Measurements from ENCODE around the gene IKZF3. TPM values are rescaled to one million over a fixed set of nuclear protein-coding genes. Genes with fewer than 3 reads are reported as not detected.
"Not testable (repeated sequence)": the region's sequence is repeated elsewhere in the genome, so short reads cannot be mapped to it uniquely, and the experiment has no call there.

IKZF3 gene
- total RNA-seq, 2 experiments from 2014 or later: 39.7 to 39.9 TPM

- Mint-ChIP-seq H3K27ac (peak overlapping the region; percentile 18), H3K36me3 (ENCODE audit: low read depth) (peaks cover 27% of the 10 kb centered on the region), H3K4me1 (ENCODE audit: low read depth) (peaks cover 55% of the 10 kb centered on the region), H3K9me3 (no peaks in the 10 kb centered on the region), H3K4me3 (no peak overlapping the region), H3K27me3 (no peaks in the 10 kb centered on the region)
- Histone ChIP-seq H3K27ac (ENCODE audit: low read depth in 1 of 2, low read length in 2 of 2) (peak overlapping the region in 1 of 2 donors; percentile 43), H3K4me1 (ENCODE audit: insufficient read depth, low read length) (peaks cover 21% of the 10 kb centered on the region), H3K36me3 (ENCODE audit: insufficient read depth, low read length) (peaks cover 5% of the 10 kb centered on the region), H3K9me3 (ENCODE audit: control insufficient read depth in 1 of 2, insufficient read depth in 1 of 2, low read length in 2 of 2) (no peaks in the 10 kb centered on the region), H3K4me3 (ENCODE audit: low read length) (no peak overlapping the region), H3K27me3 (ENCODE audit: control insufficient read depth in 1 of 2, insufficient read depth in 2 of 2, low read length in 2 of 2) (no peaks in the 10 kb centered on the region)
- ChIA-PET POLR2A (interaction anchor here (0.8 to 1.5 kb wide), 4 partner anchors 33 to 97 kb away, joined by 3 to 9 read pairs (median 6); no protein-coding TSS in a partner anchor), CTCF (no interaction called here)
- intact Hi-C loops (cut with DNase I, micrococcal nuclease): no loop called here
- no peak for ATAC-seq (ENCODE audit: poor library complexity)
- no peak for TF ChIP-seq CTCF (IDR thresholded peaks at IDR 0.05)
- no peak for DNase-seq
These were observed 11.9 kb downstream of the IKZF3 start for GRCh38 chr17:39852239-39852638.

GRCh38 chr17:39850186-39850585 is 13.9 kb downstream of the IKZF3 start:
- CTCF ChIA-PET; H3K9me3 Mint-ChIP-seq; H3K4me3 ChIP-seq (ENCODE audit: low read length); H3K36me3 ChIP-seq (ENCODE audit: insufficient read depth, low read length); intact Hi-C loops (cut with DNase I, micrococcal nuclease); ATAC-seq (ENCODE audit: poor library complexity); DNase-seq; H3K27ac Mint-ChIP-seq; H3K27me3 Mint-ChIP-seq; H3K9me3 ChIP-seq (ENCODE audit: control insufficient read depth in 1 of 2, insufficient read depth in 1 of 2, low read length in 2 of 2); H3K27ac ChIP-seq (ENCODE audit: low read depth in 1 of 2, low read length in 2 of 2); POLR2A ChIA-PET; H3K4me3 Mint-ChIP-seq; H3K27me3 ChIP-seq (ENCODE audit: control insufficient read depth in 1 of 2, insufficient read depth in 2 of 2, low read length in 2 of 2): not testable (repeated sequence)
- H3K4me1 ChIP-seq (ENCODE audit: insufficient read depth, low read length): peaks cover 23% of the 10 kb centered on the region
- Mint-ChIP-seq H3K4me1 (ENCODE audit: low read depth) (peaks cover 68% of the 10 kb centered on the region), H3K36me3 (ENCODE audit: low read depth) (peaks cover 31% of the 10 kb centered on the region)

GRCh38 chr17:39848600-39848999 is 15.5 kb downstream of the IKZF3 start:
- no peaks in the 10 kb centered on the region for H3K9me3 Mint-ChIP-seq
- ATAC-seq (ENCODE audit: poor library complexity) (peak; percentile 91), DNase-seq (peak in 5 of 14 experiments; percentile 19 to 55 (median 49))
- POLR2A ChIA-PET: interaction anchor here (0.7 to 1.7 kb wide), 12 partner anchors 11 to 291 kb away, joined by 3 to 15 read pairs (median 4); partner anchors contain the start of genes CASC3, IKZF3 and MIEN1
- Histone ChIP-seq H3K36me3 (ENCODE audit: insufficient read depth, low read length) (peaks cover 5% of the 10 kb centered on the region), H3K4me1 (ENCODE audit: insufficient read depth, low read length) (peaks cover 26% of the 10 kb centered on the region), H3K27me3 (ENCODE audit: control insufficient read depth in 1 of 2, insufficient read depth in 2 of 2, low read length in 2 of 2) (no peaks in the 10 kb centered on the region), H3K4me3 (ENCODE audit: low read length) (no peak overlapping the region), H3K27ac (ENCODE audit: low read depth in 1 of 2, low read length in 2 of 2) (no peak overlapping the region), H3K9me3 (ENCODE audit: control insufficient read depth in 1 of 2, insufficient read depth in 1 of 2, low read length in 2 of 2) (no peaks in the 10 kb centered on the region)
- peak overlapping the region; percentile 52 for H3K4me3 Mint-ChIP-seq
- peak overlapping the region; percentile 86 for H3K27ac Mint-ChIP-seq
- CTCF ChIA-PET: interaction anchor here (1.0 to 1.2 kb wide), 2 partner anchors 9 to 35 kb away, joined by 3 read pairs; no protein-coding TSS in a partner anchor
- intact Hi-C loops (cut with DNase I, micrococcal nuclease): loop anchor here in 1 of 2 experiments (5.0 kb wide), 1 partner anchor 36 kb away; no protein-coding TSS in a partner anchor
- H3K4me1 Mint-ChIP-seq (ENCODE audit: low read depth): peaks cover 70% of the 10 kb centered on the region
- H3K27me3 Mint-ChIP-seq: no peaks in the 10 kb centered on the region
- H3K36me3 Mint-ChIP-seq (ENCODE audit: low read depth): peaks cover 22% of the 10 kb centered on the region
- no peak for TF ChIP-seq CTCF (IDR thresholded peaks at IDR 0.05)
